RWPE2 (cell line): ENCODE data around the gene MELK.
A peak's percentile ranks its signal among the peaks of the same experiment; 100 is the strongest.
"Not testable (repeated sequence)": the region's sequence is repeated elsewhere in the genome, so short reads cannot be mapped to it uniquely, and the experiment has no call there.

Source experiments
- ATAC-seq: fragments of 200-7000 bp; cut with Tn5 transposase; 3 replicates; pipeline ENCODE4 v1.9.1; 2021; ENCODE audit warnings: low read depth
- DNase-seq: peaks from one replicate; pipeline ENCODE4 v3.0.0-alpha.2; 2020; ENCODE audit warnings: low spot score
- H3K27ac ChIP-seq: fragments of 450-650 bp; 2 replicates; pipeline ENCODE4 v1.5.1; 2017; ENCODE audit warnings: mild to moderate bottlenecking; ENCODE audit not compliant: poor library complexity, severe bottlenecking
- H3K27me3 ChIP-seq: fragments of 250-450 bp; sonication (Bioruptor Pico); 2 replicates; pipeline ENCODE4 v1.5.1; 2021; ENCODE audit warnings: mild to moderate bottlenecking, moderate library complexity; ENCODE audit not compliant: insufficient read depth, poor library complexity, severe bottlenecking
- H3K36me3 ChIP-seq: fragments of 250-450 bp; sonication (Bioruptor Pico); 2 replicates; pipeline ENCODE4 v1.5.1; 2020; ENCODE audit warnings: low read depth, mild to moderate bottlenecking, moderate library complexity
- H3K4me1 ChIP-seq: fragments of 250-450 bp; sonication (Bioruptor Pico); 2 replicates; pipeline ENCODE4 v1.5.1; 2021; ENCODE audit warnings: mild to moderate bottlenecking, moderate library complexity; ENCODE audit not compliant: insufficient read depth, poor library complexity, severe bottlenecking
- H3K4me3 ChIP-seq: fragments of 250-450 bp; sonication (Bioruptor Pico); 2 replicates; pipeline ENCODE4 v1.5.1; 2021; ENCODE audit warnings: mild to moderate bottlenecking, moderate library complexity; ENCODE audit not compliant: severe bottlenecking
- H3K9me3 ChIP-seq: fragments of 250-450 bp; sonication (Bioruptor Pico); 2 replicates; pipeline ENCODE4 v1.5.1; 2021; ENCODE audit warnings: mild to moderate bottlenecking, moderate library complexity; ENCODE audit not compliant: severe bottlenecking
- CTCF ChIP-seq: fragments of 450-650 bp; IDR thresholded peaks from one replicate; pipeline ENCODE4 v1.5.1; 2017; ENCODE audit warnings: mild to moderate bottlenecking, moderate library complexity; ENCODE audit not compliant: poor library complexity, severe bottlenecking

The MELK gene

DNA sequence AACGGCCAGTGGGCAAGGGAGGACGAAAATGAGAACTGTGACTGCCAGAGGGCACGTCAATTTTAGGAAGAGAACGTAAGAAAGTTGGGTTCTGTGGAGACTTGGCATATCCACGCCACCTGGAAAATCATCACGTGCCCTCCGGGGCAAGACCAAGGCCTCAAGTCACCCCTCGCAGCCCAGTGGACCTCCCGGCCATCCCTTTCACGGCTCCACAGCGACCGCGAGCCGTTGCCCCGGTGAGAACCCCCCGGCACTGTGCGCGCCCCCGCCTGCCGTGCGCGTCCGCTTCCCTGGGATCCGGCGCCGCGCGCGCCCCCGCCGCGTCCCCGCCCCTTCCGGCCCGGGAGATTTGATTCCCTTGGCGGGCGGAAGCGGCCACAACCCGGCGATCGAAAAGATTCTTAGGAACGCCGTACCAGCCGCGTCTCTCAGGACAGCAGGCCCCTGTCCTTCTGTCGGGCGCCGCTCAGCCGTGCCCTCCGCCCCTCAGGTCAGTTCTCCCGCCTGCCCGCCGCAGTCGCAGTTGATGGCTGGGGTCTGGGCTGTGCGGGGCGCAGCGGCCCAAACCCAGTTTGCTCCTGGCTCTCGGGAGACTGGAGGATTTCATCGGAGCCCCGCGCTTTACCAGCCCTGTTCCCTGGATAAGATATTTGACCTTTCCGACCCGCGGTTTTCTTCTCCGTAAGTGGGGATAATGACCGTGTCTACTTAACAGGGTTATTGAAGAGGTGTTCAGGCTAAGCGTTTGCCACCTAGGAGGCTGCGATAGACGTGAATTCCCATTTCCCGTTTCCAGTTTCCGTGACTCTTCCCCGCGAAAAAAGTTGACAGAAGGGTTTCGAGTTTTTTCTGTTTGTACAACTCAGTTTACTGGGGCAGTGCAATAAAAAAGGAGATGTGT, at the start of gene MELK:
Gene MELK, plus strand, starts transcription at position 381 of the 904 bp plus-strand sequence. CDS start 8,787 bp downstream, outside the sequence.
- ATAC-seq: peak; percentile 79
- no peak for TF ChIP-seq CTCF
- peaks cover 42% of the 10 kb centered on the region for H3K36me3 ChIP-seq

DNA sequence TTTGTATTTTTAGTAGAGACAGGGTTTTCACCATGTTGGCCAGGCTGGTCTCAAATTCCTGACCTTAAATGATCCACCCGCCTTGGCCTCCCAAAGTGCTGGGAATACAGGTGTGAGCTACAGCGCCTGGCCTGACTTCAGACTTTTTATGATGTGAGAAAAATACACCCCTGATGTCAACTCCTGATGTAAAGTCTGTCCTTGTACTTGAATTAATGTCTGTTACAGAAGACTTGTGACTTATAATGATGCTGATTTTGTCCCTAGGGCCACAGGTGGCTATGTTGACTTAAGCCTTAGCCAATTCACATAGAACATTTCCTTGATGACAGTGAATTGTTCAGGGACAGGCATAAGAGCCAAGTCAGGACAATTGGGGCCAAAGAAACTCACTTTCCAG, 42.5 kb upstream of the MELK start:
- H3K27me3 ChIP-seq: no peaks in the 10 kb centered on the region
- DNase-seq (no peak), ATAC-seq (no peak)
- no peak overlapping the region for H3K27ac ChIP-seq
- H3K4me3 ChIP-seq: no peak overlapping the region
- no peaks in the 10 kb centered on the region for H3K9me3 ChIP-seq
- no peaks in the 10 kb centered on the region for H3K36me3 ChIP-seq
- H3K4me1 ChIP-seq: no peaks in the 10 kb centered on the region
- TF ChIP-seq CTCF: no peak

More for the DNA sequence above, at the start of gene MELK:
- H3K4me3 ChIP-seq: peak within 1 kb of the TSS; percentile 96
- H3K9me3 ChIP-seq: no peaks in the 10 kb centered on the region
- DNase-seq: peak; percentile 80
- no peaks in the 10 kb centered on the region for H3K27me3 ChIP-seq
- H3K4me1 ChIP-seq: peaks cover 17% of the 10 kb centered on the region
- peak within 1 kb of the TSS; percentile 68 for H3K27ac ChIP-seq

GRCh38 chr9:36532353-36532752, 40.3 kb upstream of the MELK start:
- Histone ChIP-seq H3K27ac (no peak overlapping the region), H3K4me3 (no peak overlapping the region), H3K4me1 (no peaks in the 10 kb centered on the region), H3K9me3 (no peaks in the 10 kb centered on the region), H3K36me3 (no peaks in the 10 kb centered on the region), H3K27me3 (no peaks in the 10 kb centered on the region)
- no peak for TF ChIP-seq CTCF
- DNase-seq (no peak), ATAC-seq (no peak)

GRCh38 chr9:36533726-36534125, 39.0 kb upstream of the MELK start:
- not testable (repeated sequence) for H3K27me3 ChIP-seq, H3K9me3 ChIP-seq, H3K4me1 ChIP-seq, DNase-seq, H3K36me3 ChIP-seq, H3K4me3 ChIP-seq, H3K27ac ChIP-seq, ATAC-seq

GRCh38 chr9:36535107-36535506, 37.6 kb upstream of the MELK start:
- Histone ChIP-seq H3K4me1 (no peaks in the 10 kb centered on the region), H3K27me3 (no peaks in the 10 kb centered on the region), H3K4me3 (no peak overlapping the region), H3K27ac (no peak overlapping the region), H3K9me3 (no peaks in the 10 kb centered on the region), H3K36me3 (no peaks in the 10 kb centered on the region)
- DNase-seq (no peak), ATAC-seq (no peak)
- no peak for TF ChIP-seq CTCF
